Measurements from ENCODE around the gene RIMBP2. TPM values are rescaled to one million over a fixed set of nuclear protein-coding genes. Genes with fewer than 3 reads are reported as not detected.

The RIMBP2 gene
- total RNA-seq, 4 donors from 2014 or later: 0.29 to 8.2 (median 5.6) TPM

DNA sequence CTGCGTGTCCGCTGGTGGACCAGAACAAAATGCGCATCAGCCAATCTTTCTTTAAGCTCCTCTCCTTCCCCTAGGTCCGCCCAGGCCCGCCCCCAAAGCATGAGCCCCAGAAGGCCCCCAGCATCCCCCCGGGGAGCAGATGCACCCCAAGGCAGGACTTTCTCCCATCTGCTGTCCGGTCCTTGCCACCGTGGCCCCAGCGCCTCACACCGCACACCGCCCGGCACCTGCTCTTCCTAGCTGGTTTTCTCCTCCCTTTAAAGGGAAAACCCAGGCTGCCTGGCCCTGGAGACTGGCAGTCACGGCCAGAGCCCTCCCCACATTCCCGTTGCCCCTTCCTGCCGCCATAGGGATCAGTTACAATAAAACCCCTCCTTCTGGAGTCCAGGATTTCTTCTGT is 30.2 kb downstream of the RIMBP2 start:
- Histone ChIP-seq H3K36me3 (no peaks in the 10 kb centered on the region), H3K4me1 (no peaks in the 10 kb centered on the region), H3K4me3 (no peak overlapping the region), H3K27ac (no peak overlapping the region), H3K9me3 (no peaks in the 10 kb centered on the region), H3K27me3 (no peaks in the 10 kb centered on the region)
- intact Hi-C loops (cut with DNase I; ENCODE audit: low total_unique reads): no loop called here
- DNase-seq: no peak
- TF ChIP-seq, protein P1, sequence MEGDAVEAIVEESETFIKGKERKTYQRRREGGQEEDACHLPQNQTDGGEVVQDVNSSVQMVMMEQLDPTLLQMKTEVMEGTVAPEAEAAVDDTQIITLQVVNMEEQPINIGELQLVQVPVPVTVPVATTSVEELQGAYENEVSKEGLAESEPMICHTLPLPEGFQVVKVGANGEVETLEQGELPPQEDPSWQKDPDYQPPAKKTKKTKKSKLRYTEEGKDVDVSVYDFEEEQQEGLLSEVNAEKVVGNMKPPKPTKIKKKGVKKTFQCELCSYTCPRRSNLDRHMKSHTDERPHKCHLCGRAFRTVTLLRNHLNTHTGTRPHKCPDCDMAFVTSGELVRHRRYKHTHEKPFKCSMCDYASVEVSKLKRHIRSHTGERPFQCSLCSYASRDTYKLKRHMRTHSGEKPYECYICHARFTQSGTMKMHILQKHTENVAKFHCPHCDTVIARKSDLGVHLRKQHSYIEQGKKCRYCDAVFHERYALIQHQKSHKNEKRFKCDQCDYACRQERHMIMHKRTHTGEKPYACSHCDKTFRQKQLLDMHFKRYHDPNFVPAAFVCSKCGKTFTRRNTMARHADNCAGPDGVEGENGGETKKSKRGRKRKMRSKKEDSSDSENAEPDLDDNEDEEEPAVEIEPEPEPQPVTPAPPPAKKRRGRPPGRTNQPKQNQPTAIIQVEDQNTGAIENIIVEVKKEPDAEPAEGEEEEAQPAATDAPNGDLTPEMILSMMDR (IDR thresholded peaks at IDR 0.05): no peak

DNA sequence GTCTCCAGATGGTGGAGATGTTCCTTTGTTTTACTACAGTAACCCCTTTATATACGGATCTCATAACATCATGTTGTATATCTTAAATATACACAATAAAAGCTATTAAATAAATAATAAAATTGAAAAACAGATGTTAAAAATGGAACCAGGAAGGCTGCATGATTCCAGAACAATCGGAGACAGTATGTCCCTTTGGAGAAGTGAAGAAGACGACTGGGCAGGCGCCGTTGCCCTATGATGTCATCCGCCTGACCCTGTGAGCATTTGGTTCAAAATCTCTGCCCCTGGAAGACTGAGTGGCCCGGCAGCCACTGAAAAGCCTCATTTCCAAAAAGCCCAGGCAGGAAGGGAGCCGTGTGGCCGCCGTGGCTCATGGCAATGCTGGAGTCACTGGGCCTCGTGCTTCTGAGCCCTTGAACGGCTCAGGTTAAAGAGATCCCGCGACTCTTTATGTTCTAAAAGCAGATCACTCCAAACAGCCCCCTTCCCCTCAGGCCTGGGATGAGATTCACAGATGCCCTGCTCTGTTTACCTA is 30.8 kb downstream of the RIMBP2 start:
- Histone ChIP-seq H3K4me1 (no peaks in the 10 kb centered on the region), H3K27me3 (no peaks in the 10 kb centered on the region), H3K27ac (no peak overlapping the region), H3K9me3 (no peaks in the 10 kb centered on the region), H3K36me3 (no peaks in the 10 kb centered on the region), H3K4me3 (no peak overlapping the region)
- no peak for DNase-seq
- TF ChIP-seq, protein P1 (IDR thresholded peaks at IDR 0.05): no peak
- TF ChIP-seq POLR2A (IDR thresholded peaks at IDR 0.05): no peak
- intact Hi-C loops (cut with DNase I; ENCODE audit: low total_unique reads): no loop called here

DNA sequence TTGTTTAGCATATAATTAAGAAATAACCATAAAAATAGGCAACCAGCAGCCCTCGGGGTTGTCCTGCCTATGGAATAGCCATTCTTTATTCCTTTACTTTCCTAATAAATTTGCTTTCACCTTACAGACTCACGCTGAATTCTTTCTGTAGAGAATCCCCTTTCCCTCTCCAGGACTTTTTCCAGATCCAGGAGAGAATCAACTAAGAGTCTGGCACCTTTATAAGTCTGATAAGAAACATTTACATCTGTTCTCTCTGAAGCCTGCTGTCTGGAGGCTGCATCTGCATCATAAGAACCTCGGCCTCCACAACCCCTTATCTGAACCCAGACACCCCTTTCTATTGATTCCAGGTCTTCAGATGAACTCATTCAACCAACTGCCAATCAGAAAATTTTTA is 32.3 kb downstream of the RIMBP2 start:
- no peak for TF ChIP-seq POLR2A (IDR thresholded peaks at IDR 0.05)
- TF ChIP-seq, protein P1 (IDR thresholded peaks at IDR 0.05): no peak
- Histone ChIP-seq H3K9me3 (no peaks in the 10 kb centered on the region), H3K4me3 (no peak overlapping the region), H3K36me3 (no peaks in the 10 kb centered on the region), H3K27ac (no peak overlapping the region), H3K4me1 (no peaks in the 10 kb centered on the region), H3K27me3 (no peaks in the 10 kb centered on the region)
- intact Hi-C loops (cut with DNase I; ENCODE audit: low total_unique reads): no loop called here
- DNase-seq: no peak

DNA sequence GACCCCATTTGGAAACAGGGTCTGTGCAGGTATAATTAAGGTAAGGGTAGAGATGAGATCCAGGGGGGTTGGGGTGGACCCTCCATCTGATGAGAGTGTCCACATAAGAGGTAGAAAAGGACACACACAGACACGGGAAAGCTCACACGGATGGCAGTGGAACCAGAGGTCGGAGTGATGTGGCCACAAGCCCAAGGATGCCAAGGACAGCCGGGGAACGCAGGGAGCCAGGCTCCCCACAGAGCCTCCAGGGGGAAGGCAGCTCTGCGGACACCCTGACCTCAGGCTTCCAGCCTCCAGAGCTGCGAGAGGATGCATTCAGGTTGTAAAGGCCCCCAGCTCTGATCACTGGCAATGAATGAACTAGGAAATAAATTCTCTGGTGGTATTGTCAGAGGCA is 33.0 kb downstream of the RIMBP2 start:
- no peaks in the 10 kb centered on the region for H3K9me3 ChIP-seq
- H3K4me3 ChIP-seq: no peak overlapping the region
- no peaks in the 10 kb centered on the region for H3K27me3 ChIP-seq
- TF ChIP-seq, protein P1 (IDR thresholded peaks at IDR 0.05): no peak
- no peak for TF ChIP-seq POLR2A (IDR thresholded peaks at IDR 0.05)
- no peak for DNase-seq
- intact Hi-C loops (cut with DNase I; ENCODE audit: low total_unique reads): no loop called here
- no peaks in the 10 kb centered on the region for H3K4me1 ChIP-seq
- no peaks in the 10 kb centered on the region for H3K36me3 ChIP-seq
- no peak overlapping the region for H3K27ac ChIP-seq

DNA sequence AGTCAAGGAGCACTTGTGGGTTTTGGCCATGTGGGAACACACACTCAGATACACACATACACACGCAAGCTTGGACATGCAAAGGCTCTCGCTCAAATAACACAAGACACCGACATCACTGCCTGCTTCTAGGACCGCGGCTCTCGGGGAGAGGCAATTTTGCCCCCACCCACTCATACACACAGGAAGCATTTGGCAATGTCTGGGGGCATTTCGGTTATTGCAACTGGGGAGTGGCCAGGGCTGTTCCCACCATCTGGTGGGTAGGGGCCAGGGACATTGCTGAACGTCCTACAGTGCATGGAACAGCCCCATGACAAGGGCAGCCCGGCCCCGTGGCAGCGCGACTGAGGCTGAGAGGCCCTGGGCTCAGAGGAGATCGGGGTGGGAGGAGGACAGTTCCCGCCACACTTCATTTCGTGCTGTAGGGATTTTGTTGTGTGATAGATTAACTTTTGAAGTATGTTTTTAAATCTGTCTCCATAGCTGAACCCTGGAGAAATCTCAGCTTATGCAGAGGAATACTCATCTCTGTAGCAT is 35.6 kb downstream of the RIMBP2 start:
- no peak for DNase-seq
- Histone ChIP-seq H3K36me3 (no peaks in the 10 kb centered on the region), H3K27me3 (no peaks in the 10 kb centered on the region), H3K4me3 (no peak overlapping the region), H3K27ac (no peak overlapping the region), H3K9me3 (no peaks in the 10 kb centered on the region), H3K4me1 (no peaks in the 10 kb centered on the region)
- intact Hi-C loops (cut with DNase I; ENCODE audit: low total_unique reads): no loop called here
- no peak for TF ChIP-seq POLR2A (IDR thresholded peaks at IDR 0.05)
- TF ChIP-seq, protein P1 (IDR thresholded peaks at IDR 0.05): no peak

All from uterus (tissue), 4 donors.